Fibroblast of the aortic adventitia (primary cell): ENCODE measurements around the gene PRDM16. TPM values are rescaled to one million over a fixed set of nuclear protein-coding genes. Genes with fewer than 3 reads are reported as not detected.

Experiments
- DNase-seq: peaks from one replicate; pipeline ENCODE4 v3.0.0-alpha.2; 2010; ENCODE audit warnings: low read depth
- H3K4me3 ChIP-seq: 2 replicates; pipeline ENCODE4 v1.5.1; 2011; ENCODE audit warnings: low read depth, mild to moderate bottlenecking, control low read depth, low read length, moderate library complexity
- total RNA-seq: library from RNA; depleted of rRNA; stranded (reverse); fragments of >200 nt; gene quantifications from 2 replicates; pipeline ENCODE4 v1.2.3, GENCODE V29; 2012; ENCODE audit warnings: low replicate concordance
- TF ChIP-seq, protein P1 (sequence below): IDR thresholded peaks from 2 replicates; pipeline ENCODE4 v1.5.1; 2011; ENCODE audit warnings: mild to moderate bottlenecking, low read length, control low read depth, inconsistent platforms; ENCODE audit not compliant: insufficient read depth

PRDM16 gene
- total RNA-seq, 1 donor, result 11.3 TPM

DNA sequence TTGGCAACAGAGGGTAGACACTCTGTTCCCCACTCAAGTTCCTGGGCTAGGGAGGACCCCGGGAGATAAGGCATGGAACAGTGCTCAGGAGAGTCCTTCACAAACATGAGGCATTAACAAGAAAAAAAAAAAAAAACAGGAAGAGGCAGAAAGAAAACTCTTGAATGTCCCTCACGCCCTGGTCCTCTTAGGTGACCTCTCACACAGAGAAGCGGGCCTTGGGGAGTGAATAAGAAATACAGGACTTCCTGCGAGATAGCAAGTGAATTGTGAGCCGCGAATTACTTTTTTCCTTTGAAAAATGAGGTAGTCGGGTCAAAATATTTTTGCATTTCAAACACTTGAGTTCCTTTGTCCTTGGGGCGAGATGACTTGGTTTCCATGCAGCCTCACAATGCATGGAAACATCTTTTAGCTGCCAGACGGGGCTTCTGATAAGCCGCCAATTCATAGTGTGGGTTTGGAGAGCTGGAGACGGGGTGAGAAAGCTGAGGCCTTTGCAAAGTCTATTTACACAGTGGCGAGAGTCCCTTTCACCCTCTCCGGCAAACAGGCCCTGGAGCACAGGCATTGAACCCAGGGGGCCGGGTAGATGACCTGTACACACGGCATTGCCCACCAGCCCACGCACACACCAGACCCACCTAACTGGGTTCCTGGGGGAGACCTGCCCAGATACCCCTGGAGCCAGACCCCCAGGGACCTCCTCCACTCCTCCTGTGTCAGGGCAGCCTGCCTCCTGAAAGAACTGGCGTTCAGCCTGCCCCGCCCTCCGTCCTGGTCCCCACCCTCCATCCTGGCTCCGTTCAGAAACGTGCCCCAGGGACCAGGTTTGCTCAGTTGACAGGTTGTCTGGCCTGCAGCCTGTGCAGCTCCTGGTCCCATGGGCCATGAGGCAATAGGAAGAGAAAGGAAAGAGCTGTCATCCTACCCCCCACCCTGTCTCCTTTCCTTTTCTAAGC lies 192.3 kb downstream of the PRDM16 start:
- TF ChIP-seq, protein P1, sequence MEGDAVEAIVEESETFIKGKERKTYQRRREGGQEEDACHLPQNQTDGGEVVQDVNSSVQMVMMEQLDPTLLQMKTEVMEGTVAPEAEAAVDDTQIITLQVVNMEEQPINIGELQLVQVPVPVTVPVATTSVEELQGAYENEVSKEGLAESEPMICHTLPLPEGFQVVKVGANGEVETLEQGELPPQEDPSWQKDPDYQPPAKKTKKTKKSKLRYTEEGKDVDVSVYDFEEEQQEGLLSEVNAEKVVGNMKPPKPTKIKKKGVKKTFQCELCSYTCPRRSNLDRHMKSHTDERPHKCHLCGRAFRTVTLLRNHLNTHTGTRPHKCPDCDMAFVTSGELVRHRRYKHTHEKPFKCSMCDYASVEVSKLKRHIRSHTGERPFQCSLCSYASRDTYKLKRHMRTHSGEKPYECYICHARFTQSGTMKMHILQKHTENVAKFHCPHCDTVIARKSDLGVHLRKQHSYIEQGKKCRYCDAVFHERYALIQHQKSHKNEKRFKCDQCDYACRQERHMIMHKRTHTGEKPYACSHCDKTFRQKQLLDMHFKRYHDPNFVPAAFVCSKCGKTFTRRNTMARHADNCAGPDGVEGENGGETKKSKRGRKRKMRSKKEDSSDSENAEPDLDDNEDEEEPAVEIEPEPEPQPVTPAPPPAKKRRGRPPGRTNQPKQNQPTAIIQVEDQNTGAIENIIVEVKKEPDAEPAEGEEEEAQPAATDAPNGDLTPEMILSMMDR, result no peak
- H3K4me3 ChIP-seq, result no peak overlapping the region
- no peak for DNase-seq

DNA sequence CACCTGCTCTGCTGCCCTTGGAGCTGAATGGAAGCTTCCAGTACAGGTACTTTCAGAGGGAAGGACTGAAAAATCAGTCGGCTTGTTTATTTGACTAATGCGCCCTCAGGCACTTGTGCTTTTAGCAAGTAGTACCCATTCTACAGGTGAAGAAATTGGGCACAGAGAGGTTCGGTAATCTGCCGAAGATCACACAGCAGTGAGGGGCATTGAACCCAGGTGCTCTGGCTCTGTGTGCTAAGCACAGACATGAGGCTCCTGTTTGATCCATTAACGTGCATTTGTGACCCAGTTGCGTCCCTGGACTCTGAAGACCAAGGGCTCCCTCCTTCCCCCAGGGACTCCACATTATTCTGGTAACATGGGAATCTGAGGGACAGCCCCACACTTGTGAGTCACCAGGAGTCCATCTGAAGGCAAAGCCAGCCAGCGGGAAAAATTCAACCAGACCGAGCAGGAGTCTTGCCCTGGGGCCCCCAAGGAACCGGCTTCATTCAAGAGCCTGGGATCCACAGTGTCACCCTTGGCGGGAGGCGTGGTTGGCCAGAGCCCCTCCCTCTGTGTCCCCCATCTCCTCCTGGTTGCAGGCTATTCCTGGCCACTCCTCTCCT lies 193.1 kb downstream of the PRDM16 start:
- TF ChIP-seq, protein P1, result no peak
- DNase-seq, result no peak
- H3K4me3 ChIP-seq, result no peak overlapping the region

DNA sequence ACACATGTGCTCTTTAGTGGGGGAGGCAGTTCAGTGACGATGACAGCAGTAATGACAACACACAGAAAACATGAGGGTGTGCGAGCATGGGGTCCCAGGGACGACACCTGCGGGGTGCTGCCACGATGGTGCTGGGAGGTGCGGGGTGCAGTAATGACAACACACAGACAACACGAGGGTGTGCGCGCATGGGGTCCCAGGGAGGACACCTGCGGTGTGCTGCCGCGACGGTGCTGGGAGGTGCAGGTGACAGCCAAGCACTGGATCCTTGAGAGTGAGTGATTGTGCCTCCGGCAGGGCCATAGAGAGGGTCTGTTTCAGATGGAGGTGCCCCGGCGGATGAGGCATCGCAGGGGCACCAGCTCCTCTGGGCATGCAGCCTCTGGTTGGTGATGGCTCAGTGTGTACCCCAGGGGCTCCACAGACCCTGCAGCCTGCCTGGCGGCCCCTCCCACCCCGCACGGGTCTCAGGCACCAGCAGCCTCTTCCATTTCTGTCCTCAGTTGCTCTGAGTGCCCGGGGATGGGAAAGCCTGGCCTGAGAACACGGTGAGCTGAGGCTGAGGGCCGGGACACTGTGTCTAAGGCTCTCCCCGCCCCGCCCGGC lies 193.8 kb downstream of the PRDM16 start:
- no peak overlapping the region for H3K4me3 ChIP-seq
- DNase-seq, result no peak
- TF ChIP-seq, protein P1, result no peak

DNA sequence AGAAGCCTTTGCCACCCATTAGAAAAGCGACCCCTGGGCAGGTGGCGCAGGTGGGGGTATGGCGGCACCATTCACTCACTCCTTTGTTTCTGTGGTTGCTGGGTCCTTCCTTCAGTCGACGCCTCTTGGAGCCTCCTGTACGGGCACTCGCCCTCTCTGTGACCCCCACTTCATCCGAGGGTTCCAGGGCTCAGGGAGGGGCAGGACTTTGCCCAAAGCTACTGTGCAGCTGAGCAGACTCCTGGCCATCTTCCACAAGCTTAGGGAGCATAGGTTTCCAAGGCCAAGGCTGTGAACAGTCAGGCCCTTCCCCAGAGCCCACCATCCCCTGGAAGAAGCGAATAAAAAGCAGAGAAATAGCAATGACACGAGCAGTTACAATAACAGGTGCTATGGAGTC lies 194.8 kb downstream of the PRDM16 start:
- DNase-seq, result no peak
- TF ChIP-seq, protein P1, result no peak
- no peak overlapping the region for H3K4me3 ChIP-seq

DNA sequence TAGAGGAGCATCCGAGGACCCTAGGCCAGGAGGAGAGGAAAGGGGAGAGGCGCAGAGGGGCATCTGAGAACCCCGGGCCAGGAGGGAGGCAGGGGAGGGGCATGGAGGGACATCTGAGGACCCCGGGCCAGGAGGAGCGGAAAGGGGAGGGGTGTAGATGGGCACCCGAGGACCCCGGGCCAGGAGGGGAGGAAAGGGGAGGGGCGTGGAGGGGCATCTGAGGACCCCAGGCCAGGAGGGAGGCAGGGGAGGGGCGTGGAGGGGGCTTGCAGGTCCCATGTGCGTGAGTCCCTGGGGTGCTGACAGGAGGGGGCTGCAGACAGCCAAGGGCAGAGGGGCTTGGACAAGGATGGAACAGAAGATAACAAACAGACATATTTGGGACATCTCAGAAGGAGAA lies 195.5 kb downstream of the PRDM16 start:
- TF ChIP-seq, protein P1, result no peak
- no peak for DNase-seq
- H3K4me3 ChIP-seq, result no peak overlapping the region

DNA sequence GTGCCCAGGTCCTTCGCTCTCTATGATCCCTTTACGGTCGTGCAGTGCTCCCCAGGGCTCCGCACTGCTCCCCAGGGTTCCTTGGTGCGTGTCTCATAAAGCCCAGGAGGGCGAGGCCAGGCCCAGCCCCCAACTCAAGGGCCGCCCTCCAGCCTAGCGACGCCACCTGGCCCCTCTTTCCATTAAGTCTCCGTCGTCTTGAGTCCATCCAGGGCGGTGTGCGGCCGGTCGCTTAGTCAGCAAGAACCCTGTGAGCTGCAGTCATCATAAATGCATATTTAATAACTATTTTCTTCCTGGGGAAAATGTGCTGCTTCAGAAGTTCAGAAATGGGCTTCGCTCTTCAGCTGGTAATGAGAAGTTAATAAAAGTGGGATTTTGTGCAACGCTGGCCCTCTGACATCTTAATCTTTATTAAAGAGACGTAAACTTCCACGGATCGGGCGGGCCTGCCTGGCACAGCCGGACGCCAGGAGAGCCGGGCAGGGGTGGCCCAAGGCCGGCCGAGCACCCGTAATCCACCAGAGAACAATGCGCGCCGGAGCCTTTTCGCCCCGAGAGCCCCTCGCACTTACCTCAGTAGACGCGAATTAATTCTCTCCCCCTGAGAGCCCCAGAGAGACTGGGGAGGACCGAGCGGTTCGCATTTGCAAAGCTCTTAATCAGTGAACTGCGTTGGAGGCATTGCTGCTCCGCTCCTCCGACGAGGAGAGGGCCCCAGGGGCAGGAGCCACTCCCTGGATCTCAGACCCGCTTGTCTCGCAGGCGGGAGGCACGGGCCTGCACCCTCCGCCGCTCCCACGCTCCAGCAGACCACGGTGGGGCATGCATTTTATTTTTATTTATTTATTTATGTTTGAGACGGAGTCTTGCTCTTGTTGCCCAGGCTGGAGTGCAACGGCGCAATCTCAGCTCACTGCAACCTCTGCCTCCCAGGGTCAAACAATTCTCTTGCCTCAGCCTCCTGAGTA lies 197.1 kb downstream of the PRDM16 start:
- H3K4me3 ChIP-seq, result no peak overlapping the region
- no peak for DNase-seq
- TF ChIP-seq, protein P1, result no peak
